Bronchial epithelial cell (primary cell): ENCODE measurements around the gene CIT. TPM values are rescaled to one million over a fixed set of nuclear protein-coding genes. Genes with fewer than 3 reads are reported as not detected.
A peak's percentile ranks its signal among the peaks of the same experiment; 100 is the strongest.

Experiments used
- DNase-seq: peaks from one replicate; pipeline ENCODE4 v3.0.0-alpha.2; 2010; ENCODE audit warnings: low read depth
- FAIRE-seq: peaks from 2 replicates; lab custom pipeline; 2011; peaks lifted over from hg19 to GRCh38; lab: Jason Lieb, UNC
- H3K27me3 ChIP-seq: 2 replicates; pipeline ENCODE4 v1.5.1; 2011; ENCODE audit warnings: low read length; ENCODE audit not compliant: control insufficient read depth, insufficient read depth
- H3K36me3 ChIP-seq: 2 replicates; pipeline ENCODE4 v1.5.1; 2011; ENCODE audit warnings: low read length; ENCODE audit not compliant: control insufficient read depth, insufficient read depth
- H3K4me3 ChIP-seq: 2 replicates; pipeline ENCODE4 v1.5.1; 2011; ENCODE audit warnings: mild to moderate bottlenecking, low read depth, low read length, control low read depth
- total RNA-seq: library from RNA; depleted of rRNA; stranded (reverse); fragments of >200 nt; gene quantifications from 2 replicates; pipeline ENCODE4 v1.2.1, GENCODE V29; 2014
- TF ChIP-seq, protein P1 (sequence below): IDR thresholded peaks from 2 replicates; pipeline ENCODE4 v1.5.1; 2011; ENCODE audit warnings: mild to moderate bottlenecking, moderate library complexity, low read length, control low read depth, inconsistent platforms; ENCODE audit not compliant: insufficient read depth, severe bottlenecking

The CIT gene
- total RNA-seq, 1 donor from 2014 or later = 0.79 TPM

DNA sequence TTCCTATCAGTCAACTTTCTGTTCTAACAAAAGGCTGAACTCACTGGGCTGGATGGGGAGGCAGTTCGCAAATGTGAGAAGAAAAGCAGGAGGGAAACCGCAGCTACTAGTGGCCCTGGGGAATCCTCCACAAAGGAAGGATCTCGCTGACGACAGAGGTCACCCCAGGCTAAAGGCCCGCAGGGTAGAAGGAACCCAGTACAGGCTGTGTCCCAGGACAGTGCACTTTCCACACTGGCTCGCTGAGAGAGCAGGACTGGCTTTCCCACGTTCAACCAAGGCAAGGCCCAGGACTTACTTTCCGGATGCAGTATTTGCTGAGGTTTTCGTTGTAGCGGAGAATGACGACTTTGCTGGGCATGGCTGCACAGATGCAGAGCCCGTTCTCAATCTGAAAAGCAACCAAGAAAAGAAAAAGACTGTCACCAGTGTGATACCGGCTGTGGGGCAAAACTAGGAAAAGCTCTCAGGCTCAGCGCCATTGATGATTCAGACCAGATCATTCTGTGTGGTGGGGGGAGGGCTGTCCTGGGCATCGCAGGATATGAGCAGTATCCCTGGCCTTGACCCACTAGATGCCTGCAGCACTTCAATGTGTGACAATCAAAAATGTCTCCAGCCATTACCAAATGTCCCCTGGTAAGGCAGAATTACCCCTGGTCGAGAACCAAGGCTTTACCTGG lies 172.9 kb downstream of the CIT start:
- FAIRE-seq (no peak), DNase-seq (no peak)
- TF ChIP-seq, protein P1, sequence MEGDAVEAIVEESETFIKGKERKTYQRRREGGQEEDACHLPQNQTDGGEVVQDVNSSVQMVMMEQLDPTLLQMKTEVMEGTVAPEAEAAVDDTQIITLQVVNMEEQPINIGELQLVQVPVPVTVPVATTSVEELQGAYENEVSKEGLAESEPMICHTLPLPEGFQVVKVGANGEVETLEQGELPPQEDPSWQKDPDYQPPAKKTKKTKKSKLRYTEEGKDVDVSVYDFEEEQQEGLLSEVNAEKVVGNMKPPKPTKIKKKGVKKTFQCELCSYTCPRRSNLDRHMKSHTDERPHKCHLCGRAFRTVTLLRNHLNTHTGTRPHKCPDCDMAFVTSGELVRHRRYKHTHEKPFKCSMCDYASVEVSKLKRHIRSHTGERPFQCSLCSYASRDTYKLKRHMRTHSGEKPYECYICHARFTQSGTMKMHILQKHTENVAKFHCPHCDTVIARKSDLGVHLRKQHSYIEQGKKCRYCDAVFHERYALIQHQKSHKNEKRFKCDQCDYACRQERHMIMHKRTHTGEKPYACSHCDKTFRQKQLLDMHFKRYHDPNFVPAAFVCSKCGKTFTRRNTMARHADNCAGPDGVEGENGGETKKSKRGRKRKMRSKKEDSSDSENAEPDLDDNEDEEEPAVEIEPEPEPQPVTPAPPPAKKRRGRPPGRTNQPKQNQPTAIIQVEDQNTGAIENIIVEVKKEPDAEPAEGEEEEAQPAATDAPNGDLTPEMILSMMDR = no peak
- Histone ChIP-seq H3K36me3 (peaks cover 1% of the 10 kb centered on the region), H3K4me3 (no peak overlapping the region), H3K27me3 (no peaks in the 10 kb centered on the region)

DNA sequence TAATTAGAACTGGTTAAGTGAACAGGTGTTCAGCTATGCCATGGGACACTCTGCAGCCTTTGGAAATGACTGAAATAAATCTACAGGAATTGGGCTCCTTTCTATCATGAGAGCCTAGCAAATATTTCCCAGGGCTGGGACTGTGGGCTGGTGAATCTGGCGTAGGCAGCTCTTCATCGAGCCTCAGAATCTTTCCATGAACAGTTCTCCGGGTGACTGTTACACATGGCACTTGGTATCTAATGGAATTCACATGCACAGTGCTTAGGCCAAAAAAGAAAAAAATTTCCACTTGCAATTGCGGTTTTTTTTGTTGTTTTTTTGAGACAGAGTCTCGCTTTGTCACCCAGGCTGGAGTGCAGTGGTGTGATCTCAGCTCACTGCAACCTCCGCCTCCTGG lies 177.0 kb downstream of the CIT start:
- Histone ChIP-seq H3K4me3 (no peak overlapping the region), H3K36me3 (peaks cover 1% of the 10 kb centered on the region), H3K27me3 (no peaks in the 10 kb centered on the region)
- DNase-seq (no peak), FAIRE-seq (no peak)
- TF ChIP-seq, protein P1 = no peak

DNA sequence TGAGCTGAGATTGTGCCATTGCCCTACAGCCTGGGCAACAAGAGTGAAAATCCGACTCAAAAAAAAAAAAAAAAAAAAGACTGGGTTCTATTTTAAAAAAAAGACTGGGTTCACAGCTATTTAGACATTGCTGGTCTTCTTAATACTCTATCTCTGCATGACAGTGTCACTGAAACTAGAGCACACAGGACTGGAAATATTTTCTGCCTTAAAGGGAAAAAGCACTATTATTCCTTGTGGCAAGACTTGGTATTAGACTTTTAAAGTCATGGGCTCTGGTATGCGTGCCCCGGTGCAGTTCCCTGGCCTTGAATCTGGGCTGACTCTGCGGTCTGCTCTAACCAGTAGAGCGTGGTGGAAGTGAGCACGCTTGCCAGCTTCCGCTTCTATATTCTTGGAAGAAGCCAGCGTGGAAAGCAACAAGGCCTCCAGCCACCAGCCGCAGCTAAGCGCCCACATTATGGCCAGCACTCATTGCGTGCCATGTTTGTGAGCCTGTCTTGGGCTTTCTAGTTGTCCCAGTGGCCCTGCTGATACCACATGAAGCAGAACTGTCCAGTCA lies 177.8 kb downstream of the CIT start:
- DNase-seq (no peak), FAIRE-seq (no peak)
- Histone ChIP-seq H3K4me3 (no peak overlapping the region), H3K36me3 (peaks cover 1% of the 10 kb centered on the region), H3K27me3 (no peaks in the 10 kb centered on the region)
- TF ChIP-seq, protein P1 = no peak

DNA sequence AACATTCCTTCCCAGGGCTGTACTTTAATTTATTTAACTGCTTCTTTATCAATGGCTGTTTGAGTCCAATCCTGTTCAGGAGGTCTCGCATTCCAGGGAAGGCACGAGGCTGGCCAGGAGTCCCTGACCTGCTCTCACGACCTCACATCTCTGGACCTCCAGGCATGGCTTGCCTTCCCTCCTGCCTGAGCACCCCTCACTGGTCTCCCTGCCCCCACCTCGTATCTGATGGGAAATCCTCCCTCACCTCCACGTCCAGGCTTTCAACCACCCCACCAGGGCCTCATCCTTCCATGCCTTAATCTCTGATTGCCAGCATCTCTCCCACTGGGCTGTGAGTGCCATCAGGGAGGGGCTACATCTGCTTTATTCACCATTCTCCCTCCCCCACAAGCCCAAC lies 180.2 kb downstream of the CIT start:
- Histone ChIP-seq H3K27me3 (no peaks in the 10 kb centered on the region), H3K4me3 (no peak overlapping the region), H3K36me3 (peaks cover 1% of the 10 kb centered on the region)
- DNase-seq = no peak
- TF ChIP-seq, protein P1 = no peak
- no peak for FAIRE-seq

DNA sequence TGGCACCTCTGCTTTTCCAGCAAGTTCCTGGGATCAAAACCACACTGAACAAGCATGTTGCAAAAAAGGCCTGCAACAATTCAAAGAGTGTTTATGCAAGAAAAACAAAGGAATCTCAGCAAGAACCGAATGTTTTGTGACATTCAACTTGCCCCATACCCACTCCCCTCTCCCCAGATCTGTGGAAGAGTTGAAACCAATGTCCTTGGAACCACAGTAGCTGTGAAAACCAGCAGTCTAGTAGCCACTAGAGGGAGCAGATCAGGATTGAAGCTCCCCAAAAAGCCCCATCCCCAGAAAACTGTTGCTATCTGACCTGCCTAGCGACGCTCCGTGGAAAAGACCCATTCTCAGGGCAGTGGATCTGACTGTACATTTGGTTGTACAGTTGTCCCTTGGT lies 182.1 kb downstream of the CIT start:
- TF ChIP-seq, protein P1 = peak; percentile 81
- Histone ChIP-seq H3K27me3 (no peaks in the 10 kb centered on the region), H3K36me3 (no peaks in the 10 kb centered on the region), H3K4me3 (no peak overlapping the region)
- no peak for DNase-seq
- FAIRE-seq = no peak
